Lung (tissue), 12 donors: ENCODE data around the gene SSH3. TPM values are rescaled to one million over a fixed set of nuclear protein-coding genes. Genes with fewer than 3 reads are reported as not detected.

Experiments
- ATAC-seq: fragments of 200-7000 bp; cut with Tn5 transposase; one replicate; pipeline ENCODE4 v1.9.1; 2020; ENCODE audit warnings: moderate number of reproducible peaks; ENCODE audit not compliant: insufficient read depth, low FRiP score
- DNase-seq, 3 donors: peaks; one replicate each; pipeline ENCODE4 v3.0.0-alpha.2; 2013 to 2017
- H3K27ac ChIP-seq, 2 donors: one replicate each; pipeline ENCODE4 v1.5.1; 2013; ENCODE audit warnings: mild to moderate bottlenecking in 2 of 2, moderate library complexity in 2 of 2, control low read depth in 1 of 2, inconsistent platforms in 1 of 2, low read depth in 1 of 2, low read length in 1 of 2
- H3K27me3 ChIP-seq, 3 donors: one replicate each; pipeline ENCODE4 v1.5.1; 2013; ENCODE audit warnings: low read length in 2 of 3; ENCODE audit not compliant: control insufficient read depth in 3 of 3, insufficient read depth in 3 of 3
- H3K36me3 ChIP-seq, 4 donors: one replicate each; pipeline ENCODE4 v1.5.1; 2013; ENCODE audit warnings: low read length in 4 of 4, mild to moderate bottlenecking in 1 of 4, moderate library complexity in 1 of 4; ENCODE audit not compliant: control insufficient read depth in 4 of 4, insufficient read depth in 4 of 4
- H3K4me1 ChIP-seq, 5 donors: one replicate each; pipeline ENCODE4 v1.5.1; 2013; ENCODE audit warnings: low read length in 5 of 5, mild to moderate bottlenecking in 2 of 5, moderate library complexity in 1 of 5; ENCODE audit not compliant: control insufficient read depth in 5 of 5, insufficient read depth in 5 of 5
- H3K4me3 ChIP-seq: one replicate; pipeline ENCODE4 v1.5.1; 2013; ENCODE audit warnings: mild to moderate bottlenecking, control low read depth, moderate library complexity
- H3K9ac ChIP-seq, 2 donors: one replicate each; pipeline ENCODE4 v1.5.1; 2013; ENCODE audit warnings: low read length in 2 of 2, control low read depth in 1 of 2; ENCODE audit not compliant: insufficient read depth in 1 of 2
- H3K9me3 ChIP-seq, 4 donors: one replicate each; pipeline ENCODE4 v1.5.1; 2013; ENCODE audit warnings: low read length in 3 of 4, mild to moderate bottlenecking in 1 of 4, moderate library complexity in 1 of 4; ENCODE audit not compliant: control insufficient read depth in 4 of 4, insufficient read depth in 3 of 4
- WGBS, 2 donors: extraction: QIAGEN DNeasy Blood & Tissue Kit; methylation state at CpG; one replicate each; pipeline ENCODE4 v1.1.7; 2013; 5-methylcytosine and 5-hydroxymethylcytosine counted together
- polyA plus RNA-seq, 2 donors: library from polyadenylated mRNA; stranded (reverse); fragments of 200-250 nt; gene quantifications; one replicate each; pipeline ENCODE4 v1.2.1, GENCODE V29; 2013
- total RNA-seq, 2 donors: library from RNA; depleted of rRNA in 1 of 2; stranded (reverse); fragments of >200 nt in 1 of 2; gene quantifications; one replicate each; pipeline ENCODE4 v1.2.1, GENCODE V29; 2014 to 2021
- TF ChIP-seq, protein P1 (sequence below): IDR thresholded peaks from 2 replicates; pipeline ENCODE4 v1.5.1; 2012; ENCODE audit warnings: mild to moderate bottlenecking; ENCODE audit errors: control extremely low read depth, extremely low read depth
- donor health status: control.
- donor health status: control.
- donor health status: Bipolar disorder and iron deficiency.
- donor health status: healthy.
- donor health status: DM: yes; HTN: yes; CAD: no.

SSH3 gene
- total and polyA plus RNA-seq, 4 donors = 19.0 to 42.7 (median 27.2) TPM

DNA sequence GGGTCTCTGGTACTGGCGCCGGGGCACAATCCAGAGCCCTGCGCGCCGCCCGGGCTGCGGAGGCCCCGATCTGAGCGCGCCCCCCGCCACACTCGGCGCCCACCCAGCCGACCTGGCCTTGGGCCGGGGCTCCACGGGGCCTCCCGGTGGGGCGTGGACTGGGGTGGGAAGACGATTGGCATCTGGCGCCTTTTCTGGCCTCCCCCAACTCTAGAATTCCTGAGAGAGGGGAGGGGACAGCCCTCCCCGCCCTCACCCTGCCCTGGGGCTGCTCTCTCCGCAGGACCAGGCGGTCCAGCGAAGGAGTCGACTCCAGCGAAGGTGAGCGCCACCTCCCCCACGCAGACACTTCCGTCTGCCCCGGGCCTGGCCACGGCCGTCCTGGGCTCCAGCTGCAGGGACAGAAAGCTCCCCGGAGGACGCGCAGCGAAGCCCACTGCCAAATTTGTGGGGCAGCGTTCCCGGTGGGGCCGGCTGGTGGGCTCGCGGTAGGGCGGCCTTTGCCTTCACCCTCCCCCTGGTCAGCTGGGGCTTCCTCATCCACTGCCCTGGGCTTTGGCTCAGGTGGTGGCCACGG is 593 bp downstream of the SSH3 start:
- Histone ChIP-seq H3K4me1 (peaks cover 0 to 28% (median 7%) of the 10 kb centered on the region in 5 donors), H3K9me3 (no peaks in the 10 kb centered on the region), H3K27me3 (no peaks in the 10 kb centered on the region), H3K36me3 (peaks cover 0 to 35% (median 19%) of the 10 kb centered on the region in 4 donors), H3K27ac (peak overlapping the region; percentile 69 to 91), H3K9ac (no peak overlapping the region), H3K4me3 (peak overlapping the region; percentile 76)
- 3 to 7% methylated on average over 38 to 43 of the region's 43 CpGs for WGBS, 2 donors
- TF ChIP-seq, protein P1, sequence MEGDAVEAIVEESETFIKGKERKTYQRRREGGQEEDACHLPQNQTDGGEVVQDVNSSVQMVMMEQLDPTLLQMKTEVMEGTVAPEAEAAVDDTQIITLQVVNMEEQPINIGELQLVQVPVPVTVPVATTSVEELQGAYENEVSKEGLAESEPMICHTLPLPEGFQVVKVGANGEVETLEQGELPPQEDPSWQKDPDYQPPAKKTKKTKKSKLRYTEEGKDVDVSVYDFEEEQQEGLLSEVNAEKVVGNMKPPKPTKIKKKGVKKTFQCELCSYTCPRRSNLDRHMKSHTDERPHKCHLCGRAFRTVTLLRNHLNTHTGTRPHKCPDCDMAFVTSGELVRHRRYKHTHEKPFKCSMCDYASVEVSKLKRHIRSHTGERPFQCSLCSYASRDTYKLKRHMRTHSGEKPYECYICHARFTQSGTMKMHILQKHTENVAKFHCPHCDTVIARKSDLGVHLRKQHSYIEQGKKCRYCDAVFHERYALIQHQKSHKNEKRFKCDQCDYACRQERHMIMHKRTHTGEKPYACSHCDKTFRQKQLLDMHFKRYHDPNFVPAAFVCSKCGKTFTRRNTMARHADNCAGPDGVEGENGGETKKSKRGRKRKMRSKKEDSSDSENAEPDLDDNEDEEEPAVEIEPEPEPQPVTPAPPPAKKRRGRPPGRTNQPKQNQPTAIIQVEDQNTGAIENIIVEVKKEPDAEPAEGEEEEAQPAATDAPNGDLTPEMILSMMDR = no peak
- ATAC-seq (peak; percentile 38), DNase-seq (peak; percentile 29 to 48 (median 41))

DNA sequence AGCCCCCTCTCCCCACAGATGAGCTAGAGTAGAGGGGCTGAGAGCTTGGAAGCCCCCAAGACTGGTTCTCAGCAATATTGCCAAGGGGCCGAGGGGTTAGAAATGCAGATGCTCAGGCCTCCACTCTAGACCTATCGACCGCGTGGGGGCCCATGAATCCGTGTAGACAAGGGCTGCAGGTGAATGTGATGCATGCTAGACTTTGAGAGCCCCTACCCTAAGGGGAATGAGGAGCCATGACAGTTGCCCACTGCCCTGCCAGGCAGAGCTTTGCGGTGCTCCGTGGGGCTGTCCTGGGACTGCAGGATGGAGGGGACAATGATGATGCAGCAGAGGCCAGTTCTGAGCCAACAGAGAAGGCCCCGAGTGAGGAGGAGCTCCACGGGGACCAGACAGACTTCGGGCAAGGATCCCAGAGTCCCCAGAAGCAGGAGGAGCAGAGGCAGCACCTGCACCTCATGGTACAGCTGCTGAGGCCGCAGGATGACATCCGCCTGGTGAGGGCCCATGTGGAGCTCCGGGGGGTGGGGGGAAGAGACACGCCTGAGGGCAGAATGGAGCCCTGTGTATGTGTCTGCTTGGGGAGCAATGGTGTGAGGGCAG is 1.3 kb downstream of the SSH3 start:
- TF ChIP-seq, protein P1 = no peak
- WGBS, 2 donors = 82 to 83% methylated on average over 14 of the region's 14 CpGs
- H3K9ac ChIP-seq = no peak overlapping the region
- H3K27ac ChIP-seq = no peak overlapping the region
- DNase-seq = no peak
- no peaks in the 10 kb centered on the region for H3K27me3 ChIP-seq
- peaks cover 0 to 35% (median 18%) of the 10 kb centered on the region in 4 donors for H3K36me3 ChIP-seq
- no peak overlapping the region for H3K4me3 ChIP-seq
- H3K4me1 ChIP-seq = peaks cover 0 to 28% (median 7%) of the 10 kb centered on the region in 5 donors
- ATAC-seq = no peak
- no peaks in the 10 kb centered on the region for H3K9me3 ChIP-seq

DNA sequence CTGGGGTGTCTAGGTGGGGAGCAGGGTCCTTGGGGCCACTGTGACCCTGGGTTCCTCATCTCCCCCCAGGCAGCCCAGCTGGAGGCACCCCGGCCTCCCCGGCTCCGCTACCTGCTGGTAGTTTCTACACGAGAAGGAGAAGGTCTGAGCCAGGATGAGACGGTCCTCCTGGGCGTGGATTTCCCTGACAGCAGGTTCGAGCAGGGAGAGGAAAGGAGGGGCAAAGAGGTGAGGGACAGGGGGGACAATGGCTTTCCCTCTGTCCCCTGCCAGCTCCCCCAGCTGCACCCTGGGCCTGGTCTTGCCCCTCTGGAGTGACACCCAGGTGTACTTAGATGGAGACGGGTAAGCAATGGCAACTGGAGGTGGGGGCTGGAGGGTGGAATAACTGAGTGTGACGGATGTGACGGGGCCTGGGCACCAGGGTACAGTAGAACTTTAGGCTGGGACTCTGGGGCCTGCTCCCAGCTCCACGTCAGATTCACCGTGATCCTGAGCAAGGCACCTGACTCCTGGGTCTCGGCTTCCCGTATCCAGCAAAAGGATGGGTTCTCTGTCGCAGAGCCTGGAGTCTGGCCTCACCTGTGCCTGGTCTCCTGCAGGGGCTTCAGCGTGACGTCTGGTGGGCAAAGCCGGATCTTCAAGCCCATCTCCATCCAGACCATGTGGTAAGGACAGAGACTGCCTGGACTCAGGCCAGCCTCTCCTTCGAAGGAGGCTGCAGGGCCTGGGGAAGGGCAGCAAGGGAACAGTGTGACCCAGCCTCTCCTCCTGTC is 3.6 kb downstream of the SSH3 start:
- Histone ChIP-seq H3K4me3 (no peak overlapping the region), H3K36me3 (peaks cover 0 to 39% (median 8%) of the 10 kb centered on the region in 4 donors), H3K27me3 (no peaks in the 10 kb centered on the region), H3K27ac (no peak overlapping the region), H3K9me3 (no peaks in the 10 kb centered on the region), H3K4me1 (peaks cover 0 to 22% (median 7%) of the 10 kb centered on the region in 5 donors), H3K9ac (no peak overlapping the region)
- no peak for ATAC-seq
- TF ChIP-seq, protein P1 = no peak
- WGBS, 2 donors = 92 to 94% methylated on average over 19 of the region's 19 CpGs
- DNase-seq = no peak
